ENCODE measurements around the gene AMDHD2. TPM values are rescaled to one million over a fixed set of nuclear protein-coding genes. Genes with fewer than 3 reads are reported as not detected.

AMDHD2 gene, protein sequence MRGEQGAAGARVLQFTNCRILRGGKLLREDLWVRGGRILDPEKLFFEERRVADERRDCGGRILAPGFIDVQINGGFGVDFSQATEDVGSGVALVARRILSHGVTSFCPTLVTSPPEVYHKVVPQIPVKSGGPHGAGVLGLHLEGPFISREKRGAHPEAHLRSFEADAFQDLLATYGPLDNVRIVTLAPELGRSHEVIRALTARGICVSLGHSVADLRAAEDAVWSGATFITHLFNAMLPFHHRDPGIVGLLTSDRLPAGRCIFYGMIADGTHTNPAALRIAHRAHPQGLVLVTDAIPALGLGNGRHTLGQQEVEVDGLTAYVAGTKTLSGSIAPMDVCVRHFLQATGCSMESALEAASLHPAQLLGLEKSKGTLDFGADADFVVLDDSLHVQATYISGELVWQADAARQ
- total RNA-seq (32.4 and 39.2 TPM in 2 replicates), polyA plus RNA-seq (25.0 and 30.2 TPM in 2 replicates)

DNA sequence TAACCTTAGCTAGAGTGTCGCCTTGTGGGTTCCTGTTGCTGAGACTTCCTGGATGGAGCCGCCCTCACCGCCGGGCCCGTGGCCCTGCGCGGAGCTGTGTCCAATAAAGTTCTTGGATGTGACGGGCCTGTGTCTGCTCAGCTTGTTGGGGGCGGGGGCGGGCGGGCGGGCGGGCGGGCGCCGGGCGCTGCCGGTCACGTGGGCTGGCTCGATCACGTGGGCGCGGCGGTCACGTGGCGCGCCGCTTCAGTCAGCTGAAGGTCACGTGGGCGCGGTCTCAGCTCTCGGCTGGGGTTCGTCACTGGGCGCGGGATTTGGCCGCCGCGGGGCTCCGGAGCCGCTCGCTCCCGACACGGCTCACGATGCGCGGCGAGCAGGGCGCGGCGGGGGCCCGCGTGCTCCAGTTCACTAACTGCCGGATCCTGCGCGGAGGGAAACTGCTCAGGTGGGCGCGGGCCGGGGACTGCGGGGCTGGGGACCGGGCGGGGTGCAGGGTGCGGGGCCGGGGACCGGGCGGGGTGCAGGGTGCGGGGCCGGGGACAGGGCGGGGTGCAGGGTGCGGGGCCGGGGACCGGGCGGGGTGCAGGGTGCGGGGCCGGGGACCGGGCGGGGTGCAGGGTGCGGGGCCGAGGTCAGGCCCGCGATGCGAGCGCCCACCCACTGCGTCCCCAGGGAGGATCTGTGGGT lies at the start of gene AMDHD2:
Gene AMDHD2 (plus strand): TSS at position 275 of the 687 bp plus-strand sequence. CDS start 88 bp downstream, at position 363.
- no peak for TF ChIP-seq CTCF (IDR thresholded peaks at IDR 0.05; ENCODE audit: low read depth, low read length)
- Histone ChIP-seq H3K9me3 (ENCODE audit: low read depth) (no peaks in the 10 kb centered on the region), H3K36me3 (peaks cover 8% of the 10 kb centered on the region), H3K27me3 (no peaks in the 10 kb centered on the region), H3K4me3 (peak within 1 kb of the TSS; percentile 63), H3K4me1 (ENCODE audit: low read depth) (peaks cover 6% of the 10 kb centered on the region), H3K27ac (peak within 1 kb of the TSS; percentile 85)
- peak; percentile 95 to 96 for DNase-seq (ENCODE audit: low read depth in 1 of 2, low spot score in 1 of 2)

DNA sequence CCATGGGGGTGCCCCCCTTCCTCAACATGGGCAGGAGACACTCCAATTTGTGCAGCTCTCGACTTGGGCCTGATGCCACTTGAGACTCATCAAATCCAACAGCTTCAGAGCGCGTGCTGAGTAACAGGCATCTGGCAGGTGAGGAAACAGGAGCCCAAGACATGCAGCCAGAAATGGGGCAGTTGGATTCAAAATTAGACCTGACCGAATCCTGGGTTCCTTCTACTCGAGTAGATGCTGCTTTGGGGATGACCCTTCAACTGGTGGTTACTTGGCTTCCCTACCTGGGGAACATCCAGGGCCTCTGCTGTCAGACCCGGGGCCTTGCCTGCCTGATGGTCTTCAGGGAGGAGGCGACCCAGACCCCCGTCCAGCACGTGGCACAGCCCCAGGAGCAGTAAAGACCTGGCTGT lies 49.6 kb upstream of the AMDHD2 start:
- Histone ChIP-seq H3K9me3 (ENCODE audit: low read depth) (no peaks in the 10 kb centered on the region), H3K36me3 (no peaks in the 10 kb centered on the region), H3K27me3 (peaks cover under 1% of the 10 kb centered on the region), H3K4me3 (peak overlapping the region; percentile 30), H3K4me1 (ENCODE audit: low read depth) (peaks cover 39% of the 10 kb centered on the region), H3K27ac (no peak overlapping the region)
- DNase-seq (ENCODE audit: low read depth in 1 of 2, low spot score in 1 of 2), result no peak
- TF ChIP-seq CTCF (IDR thresholded peaks at IDR 0.05; ENCODE audit: low read depth, low read length), result no peak

GRCh38 chr16:2471016-2471652 lies 49.0 kb upstream of the AMDHD2 start, which contains the start of gene NTN3:
NTN3 (plus strand) TSS chr16:2471297; CDS start chr16:2471702, 405 bp downstream.
- H3K4me1 ChIP-seq (ENCODE audit: low read depth), result peaks cover 41% of the 10 kb centered on the region
- TF ChIP-seq CTCF (IDR thresholded peaks at IDR 0.05; ENCODE audit: low read depth, low read length), result no peak
- peaks cover 6% of the 10 kb centered on the region for H3K27me3 ChIP-seq
- DNase-seq (ENCODE audit: low read depth in 1 of 2, low spot score in 1 of 2), result peak in 1 of 2 donors; percentile 78
- H3K4me3 ChIP-seq, result peak within 1 kb of the TSS; percentile 30
- H3K27ac ChIP-seq, result no peak within 1 kb of the TSS
- no peaks in the 10 kb centered on the region for H3K9me3 ChIP-seq (ENCODE audit: low read depth)
- no peaks in the 10 kb centered on the region for H3K36me3 ChIP-seq

DNA sequence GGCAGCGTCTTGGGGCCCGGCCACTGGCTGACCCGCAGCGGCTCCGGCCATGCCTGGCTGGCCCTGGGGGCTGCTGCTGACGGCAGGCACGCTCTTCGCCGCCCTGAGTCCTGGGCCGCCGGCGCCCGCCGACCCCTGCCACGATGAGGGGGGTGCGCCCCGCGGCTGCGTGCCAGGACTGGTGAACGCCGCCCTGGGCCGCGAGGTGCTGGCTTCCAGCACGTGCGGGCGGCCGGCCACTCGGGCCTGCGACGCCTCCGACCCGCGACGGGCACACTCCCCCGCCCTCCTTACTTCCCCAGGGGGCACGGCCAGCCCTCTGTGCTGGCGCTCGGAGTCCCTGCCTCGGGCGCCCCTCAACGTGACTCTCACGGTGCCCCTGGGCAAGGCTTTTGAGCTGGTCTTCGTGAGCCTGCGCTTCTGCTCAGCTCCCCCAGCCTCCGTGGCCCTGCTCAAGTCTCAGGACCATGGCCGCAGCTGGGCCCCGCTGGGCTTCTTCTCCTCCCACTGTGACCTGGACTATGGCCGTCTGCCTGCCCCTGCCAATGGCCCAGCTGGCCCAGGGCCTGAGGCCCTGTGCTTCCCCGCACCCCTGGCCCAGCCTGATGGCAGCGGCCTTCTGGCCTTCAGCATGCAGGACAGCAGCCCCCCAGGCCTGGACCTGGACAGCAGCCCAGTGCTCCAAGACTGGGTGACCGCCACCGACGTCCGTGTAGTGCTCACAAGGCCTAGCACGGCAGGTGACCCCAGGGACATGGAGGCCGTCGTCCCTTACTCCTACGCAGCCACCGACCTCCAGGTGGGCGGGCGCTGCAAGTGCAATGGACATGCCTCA lies 48.3 kb upstream of the AMDHD2 start:
- H3K9me3 ChIP-seq (ENCODE audit: low read depth), result no peaks in the 10 kb centered on the region
- no peak for DNase-seq (ENCODE audit: low read depth in 1 of 2, low spot score in 1 of 2)
- H3K4me1 ChIP-seq (ENCODE audit: low read depth), result peaks cover 41% of the 10 kb centered on the region
- TF ChIP-seq CTCF (IDR thresholded peaks at IDR 0.05; ENCODE audit: low read depth, low read length), result no peak
- no peak overlapping the region for H3K27ac ChIP-seq
- peaks cover 13% of the 10 kb centered on the region for H3K27me3 ChIP-seq
- H3K4me3 ChIP-seq, result peak overlapping the region; percentile 30
- H3K36me3 ChIP-seq, result no peaks in the 10 kb centered on the region

- DNase-seq (ENCODE audit: low read depth in 1 of 2, low spot score in 1 of 2), result no peak
- H3K4me3 ChIP-seq, result no peak overlapping the region
- peaks cover 41% of the 10 kb centered on the region for H3K4me1 ChIP-seq (ENCODE audit: low read depth)
- no peaks in the 10 kb centered on the region for H3K9me3 ChIP-seq (ENCODE audit: low read depth)
- no peak overlapping the region for H3K27ac ChIP-seq
- peaks cover 15% of the 10 kb centered on the region for H3K27me3 ChIP-seq
- H3K36me3 ChIP-seq, result no peaks in the 10 kb centered on the region
- TF ChIP-seq CTCF (IDR thresholded peaks at IDR 0.05; ENCODE audit: low read depth, low read length), result no peak
Observed at GRCh38 chr16:2472488-2472864, 47.7 kb upstream of the AMDHD2 start.
